GM18951 (cell line): Measurements from ENCODE around the gene TAF1.
"Not testable (repeated sequence)": the region's sequence is repeated elsewhere in the genome, so short reads cannot be mapped to it uniquely, and the experiment has no call there.

Source experiments
- POLR2A ChIP-seq: IDR thresholded peaks from 4 replicates; pipeline ENCODE4 v1.6.1; 2011; ENCODE audit warnings: mild to moderate bottlenecking; ENCODE audit not compliant: insufficient read length, insufficient read depth; ENCODE audit errors: extremely low read depth
- in situ Hi-C: fragments of 300-500 bp; cut with MboI; formaldehyde crosslinking; loops from one replicate; pipeline ENCODE4 v1.12.0; 2022; ENCODE audit warnings: low sequenced_read_pairs, mixed read lengths, inconsistent platforms; ENCODE audit not compliant: unreplicated experiment

The TAF1 gene

GRCh38 chrX:71509289-71509688 lies 143.1 kb downstream of the TAF1 start:
- TF ChIP-seq POLR2A = no peak
- in situ Hi-C loops = no loop called here

DNA sequence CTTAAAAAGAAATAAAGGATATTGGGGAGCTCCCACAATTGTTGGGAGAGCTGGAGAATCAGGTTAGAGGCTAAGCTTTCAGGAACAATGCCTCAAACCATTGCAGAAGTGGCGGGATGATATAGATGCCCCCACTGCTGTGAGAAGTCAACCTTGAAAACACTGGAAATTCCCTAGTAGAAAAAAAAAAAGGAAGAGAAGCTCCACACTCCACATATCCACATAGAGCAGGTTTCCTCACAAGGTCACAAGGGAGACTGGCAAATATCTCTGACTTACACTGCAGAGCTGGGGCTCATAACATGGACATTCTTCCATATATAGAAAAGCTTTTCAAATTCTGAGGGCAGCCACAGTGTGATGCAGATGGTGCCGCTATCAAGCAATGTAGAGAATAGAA lies 144.0 kb downstream of the TAF1 start:
- in situ Hi-C loops = no loop called here
- TF ChIP-seq POLR2A = no peak

DNA sequence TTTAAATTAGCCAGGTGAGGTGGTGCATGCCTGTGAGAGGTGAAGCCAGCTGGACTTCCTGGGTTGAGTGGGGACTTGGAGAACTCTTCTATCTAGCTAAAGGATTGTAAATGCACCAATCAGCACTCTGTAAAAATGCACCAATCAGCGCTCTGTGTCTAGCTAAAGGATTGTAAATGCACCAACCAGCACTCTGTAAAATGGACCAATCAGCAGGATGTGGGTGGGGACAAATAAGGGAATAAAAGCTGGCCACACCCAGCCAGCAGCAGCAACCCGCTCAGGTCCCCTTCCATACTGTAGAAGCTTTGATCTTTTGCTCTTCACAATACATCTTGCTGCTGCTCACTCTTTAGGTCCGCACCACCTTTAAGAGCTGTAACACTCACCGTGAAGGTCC lies 147.6 kb downstream of the TAF1 start:
- in situ Hi-C loops = not testable (repeated sequence)

- in situ Hi-C loops = no loop called here
- TF ChIP-seq POLR2A = no peak
Observed at GRCh38 chrX:71514367-71515037, 148.3 kb downstream of the TAF1 start.

DNA sequence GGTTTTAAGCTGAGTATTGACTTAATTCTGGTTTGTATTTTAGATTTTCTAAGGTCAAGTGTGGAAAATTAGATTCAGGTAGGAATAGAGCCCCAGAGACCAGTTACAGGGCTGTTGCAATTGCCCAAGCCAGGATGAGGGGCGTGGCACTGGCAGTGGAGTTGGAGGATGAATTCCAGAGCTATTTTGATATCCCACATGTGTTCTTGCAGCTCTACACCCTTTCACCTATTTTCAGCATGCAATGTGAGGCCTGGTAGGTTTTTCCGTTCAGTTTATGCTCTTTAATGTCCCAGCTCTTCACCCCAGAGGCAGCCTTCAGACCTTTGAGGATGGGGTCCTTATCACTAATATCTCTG lies 148.9 kb downstream of the TAF1 start:
- TF ChIP-seq POLR2A = no peak
- in situ Hi-C loops = no loop called here
